HEK293 (cell line): Measurements from ENCODE around the gene ANO3.

Experiments used
- CTCF ChIA-PET: fragments of 350-600 bp; formaldehyde crosslinking; extraction: SDS; loops from one replicate; lab custom pipeline; 2021; ENCODE audit warnings: antibody characterized with exemption; lab: Yijun Ruan, JAX
- POLR2A ChIA-PET: fragments of 300-600 bp; formaldehyde crosslinking; extraction: SDS; loops from one replicate; lab custom pipeline; 2020; ENCODE audit warnings: antibody characterized with exemption, inconsistent platforms; lab: Yijun Ruan, JAX
- H3K27ac ChIP-seq: fragments of 200-500 bp; sonication (Bioruptor generic); 2 replicates; pipeline ENCODE4 v1.5.1; 2014; ENCODE audit warnings: low read depth, low read length, control low read depth, inconsistent platforms; ENCODE audit errors: extremely low read depth
- H3K36me3 ChIP-seq, 2 experiments: fragments of 200-500 bp in 1 of 2; sonication (Bioruptor generic) in 1 of 2; 1 replicate in 1 of 2; 2 replicates in 1 of 2; pipeline ENCODE4 v1.5.1; 2014 to 2017; ENCODE audit warnings: inconsistent platforms in 2 of 2, low read length in 2 of 2; ENCODE audit not compliant: control insufficient read depth in 2 of 2, insufficient read depth in 1 of 2
- H3K4me1 ChIP-seq: fragments of 200-500 bp; sonication (Bioruptor generic); 2 replicates; pipeline ENCODE4 v1.5.1; 2014; ENCODE audit warnings: mild to moderate bottlenecking, low read length, inconsistent platforms; ENCODE audit not compliant: control insufficient read depth, insufficient read depth
- H3K4me3 ChIP-seq: 2 replicates; pipeline ENCODE4 v1.5.1; 2011; ENCODE audit warnings: low read depth, mild to moderate bottlenecking, control low read depth, low read length, moderate library complexity
- H3K9me3 ChIP-seq: fragments of 200-500 bp; sonication (Bioruptor generic); 2 replicates; pipeline ENCODE4 v1.5.1; 2014; ENCODE audit warnings: low read depth, low read length, inconsistent platforms; ENCODE audit not compliant: control insufficient read depth, insufficient read depth
- BCL11A ChIP-seq: fragments of 450-650 bp; formaldehyde crosslinking; IDR thresholded peaks from 2 replicates; pipeline ENCODE4 v1.5.1; 2016; ENCODE audit warnings: low read depth, missing biosample characterization, missing genetic modification characterization
- KLF16 ChIP-seq: fragments of 450-650 bp; formaldehyde crosslinking; IDR thresholded peaks from 2 replicates; pipeline ENCODE4 v1.5.1; 2017; ENCODE audit warnings: missing biosample characterization, missing genetic modification characterization
- MZF1 ChIP-seq: fragments of 450-650 bp; formaldehyde crosslinking; IDR thresholded peaks from 2 replicates; pipeline ENCODE4 v1.5.1; 2017; ENCODE audit warnings: missing biosample characterization, missing genetic modification characterization, borderline replicate concordance
- OVOL3 ChIP-seq: fragments of 450-650 bp; formaldehyde crosslinking; IDR thresholded peaks from 2 replicates; pipeline ENCODE4 v1.5.1; 2016; ENCODE audit warnings: missing biosample characterization, missing genetic modification characterization
- PATZ1 ChIP-seq: fragments of 450-650 bp; formaldehyde crosslinking; IDR thresholded peaks from 2 replicates; pipeline ENCODE4 v1.5.1; 2016; ENCODE audit warnings: missing biosample characterization, missing genetic modification characterization
- SALL2 ChIP-seq: fragments of 450-650 bp; formaldehyde crosslinking; IDR thresholded peaks from 2 replicates; pipeline ENCODE4 v1.5.0; 2017; ENCODE audit warnings: missing biosample characterization, mild to moderate bottlenecking, missing genetic modification characterization, borderline replicate concordance
- SCRT2 ChIP-seq: fragments of 450-650 bp; formaldehyde crosslinking; IDR thresholded peaks from 2 replicates; pipeline ENCODE4 v1.5.1; 2016; ENCODE audit warnings: missing biosample characterization, missing genetic modification characterization
- SP3 ChIP-seq: fragments of 450-650 bp; formaldehyde crosslinking; IDR thresholded peaks from 2 replicates; pipeline ENCODE4 v1.5.1; 2016; ENCODE audit warnings: missing biosample characterization, missing genetic modification characterization
- ZBTB44 ChIP-seq: fragments of 450-650 bp; IDR thresholded peaks from 2 replicates; pipeline ENCODE4 v1.5.1; 2018; ENCODE audit warnings: missing biosample characterization, mild to moderate bottlenecking, missing genetic modification characterization
- ZBTB49 ChIP-seq: fragments of 450-650 bp; formaldehyde crosslinking; IDR thresholded peaks from 2 replicates; pipeline ENCODE4 v1.5.1; 2016; ENCODE audit warnings: missing biosample characterization, missing genetic modification characterization, low read depth
- ZNF112 ChIP-seq: fragments of 450-650 bp; formaldehyde crosslinking; IDR thresholded peaks from 2 replicates; pipeline ENCODE4 v1.5.0; 2017; ENCODE audit warnings: missing biosample characterization, missing genetic modification characterization
- ZNF133 ChIP-seq: fragments of 450-650 bp; formaldehyde crosslinking; IDR thresholded peaks from 2 replicates; pipeline ENCODE4 v1.5.1; 2016; ENCODE audit warnings: missing biosample characterization, missing genetic modification characterization
- ZNF26 ChIP-seq: fragments of 450-650 bp; formaldehyde crosslinking; IDR thresholded peaks from 2 replicates; pipeline ENCODE4 v1.5.1; 2016; ENCODE audit warnings: missing biosample characterization, missing genetic modification characterization
- ZNF292 ChIP-seq: fragments of 450-650 bp; formaldehyde crosslinking; IDR thresholded peaks from 2 replicates; pipeline ENCODE4 v1.5.1; 2016; ENCODE audit warnings: low read depth, missing biosample characterization, missing genetic modification characterization, borderline replicate concordance
- ZNF354C ChIP-seq: fragments of 450-650 bp; formaldehyde crosslinking; IDR thresholded peaks from 2 replicates; pipeline ENCODE4 v1.5.1; 2016; ENCODE audit warnings: missing biosample characterization, missing genetic modification characterization, low read depth, borderline replicate concordance
- ZNF416 ChIP-seq: fragments of 450-650 bp; formaldehyde crosslinking; IDR thresholded peaks from 2 replicates; pipeline ENCODE4 v1.5.1; 2016; ENCODE audit warnings: missing biosample characterization, missing genetic modification characterization
- ZNF518A ChIP-seq: fragments of 450-650 bp; formaldehyde crosslinking; conservative IDR thresholded peaks from 2 replicates; pipeline ENCODE4 v1.5.1; 2016; ENCODE audit warnings: low read depth, missing biosample characterization, missing genetic modification characterization
- ZNF555 ChIP-seq: fragments of 450-650 bp; formaldehyde crosslinking; conservative IDR thresholded peaks from 2 replicates; pipeline ENCODE4 v1.5.1; 2017; ENCODE audit warnings: missing biosample characterization, mild to moderate bottlenecking, missing genetic modification characterization, inconsistent platforms
- ZNF701 ChIP-seq: fragments of 450-650 bp; formaldehyde crosslinking; IDR thresholded peaks from 2 replicates; pipeline ENCODE4 v1.5.1; 2016; ENCODE audit warnings: missing biosample characterization, missing genetic modification characterization
- ZNF768 ChIP-seq: fragments of 450-650 bp; formaldehyde crosslinking; IDR thresholded peaks from 2 replicates; pipeline ENCODE4 v1.5.1; 2018; ENCODE audit warnings: missing biosample characterization, mild to moderate bottlenecking, missing genetic modification characterization
- ZNF837 ChIP-seq: fragments of 450-650 bp; formaldehyde crosslinking; IDR thresholded peaks from 2 replicates; pipeline ENCODE4 v1.5.1; 2016; ENCODE audit warnings: missing biosample characterization, missing genetic modification characterization
- ZSCAN30 ChIP-seq: fragments of 450-650 bp; IDR thresholded peaks from 2 replicates; pipeline ENCODE4 v1.5.1; 2018; ENCODE audit warnings: missing biosample characterization, mild to moderate bottlenecking, missing genetic modification characterization, moderate library complexity

ANO3 gene

GRCh38 chr11:26706181-26706580 lies 374.3 kb downstream of the ANO3 start (continued):
- TF ChIP-seq ZSCAN30 (tag by site-specific recombination) (no peak), SP3 (tag by site-specific recombination) (no peak)
- TF ChIP-seq, all 188 proteins: peak for 0

GRCh38 chr11:26708736-26709456 lies 377.0 kb downstream of the ANO3 start:
- TF ChIP-seq ZNF837 (tag by site-specific recombination) (no peak), ZNF701 (tag by site-specific recombination) (no peak), ZNF292 (tag by site-specific recombination) (no peak), ZNF26 (tag by site-specific recombination) (no peak), BCL11A (tag by site-specific recombination) (no peak), ZNF133 (tag by site-specific recombination) (no peak), ZBTB49 (tag by site-specific recombination) (no peak), OVOL3 (no peak), SCRT2 (tag by site-specific recombination) (no peak), ZNF518A (no peak), ZNF768 (tag by site-specific recombination) (no peak), MZF1 (tag by site-specific recombination) (no peak), KLF16 (tag by site-specific recombination) (no peak), SALL2 (tag by site-specific recombination) (no peak), ZNF112 (no peak), ZNF416 (tag by site-specific recombination) (no peak), ZNF555 (no peak), ZBTB44 (tag by site-specific recombination) (no peak), PATZ1 (tag by site-specific recombination) (no peak), ZNF354C (tag by site-specific recombination) (no peak)
- Histone ChIP-seq H3K36me3 (no peaks in the 10 kb centered on the region), H3K4me3 (no peak overlapping the region), H3K27ac (no peak overlapping the region), H3K9me3 (no peaks in the 10 kb centered on the region), H3K4me1 (no peaks in the 10 kb centered on the region; the same call in 1 of the 2 replicates)
- CTCF ChIA-PET = interaction anchor here (0.6 kb wide), 1 partner anchor 59 kb away, joined by 4 read pairs; no protein-coding TSS in a partner anchor
- POLR2A ChIA-PET = no interaction called here
